Neural cell (in vitro differentiated cells): ENCODE results near the gene BATF3.

Experiments
- EP300 ChIP-seq: fragments of 450-650 bp; conservative IDR thresholded peaks from 2 replicates; pipeline ENCODE4 v1.6.1; 2014; ENCODE audit warnings: antibody characterized with exemption, mild to moderate bottlenecking, moderate library complexity; ENCODE audit not compliant: poor library complexity, severe bottlenecking
- EZH2 ChIP-seq: fragments of 200-600, 300-800 bp; shearing (Covaris generic), sonication (generic); IDR thresholded peaks from 2 replicates; pipeline ENCODE4 v1.6.1; 2014; ENCODE audit warnings: antibody characterized with exemption, low read length, borderline replicate concordance, mild to moderate bottlenecking; ENCODE audit not compliant: insufficient read depth, poor library complexity, severe bottlenecking
- POLR2AphosphoS5 ChIP-seq: IDR thresholded peaks from 2 replicates; pipeline ENCODE4 v1.6.1; 2012
- RAD21 ChIP-seq: fragments of 450-650 bp; conservative IDR thresholded peaks from 2 replicates; pipeline ENCODE4 v1.6.1; 2014; ENCODE audit warnings: antibody characterized with exemption, mild to moderate bottlenecking, moderate library complexity
- TAF1 ChIP-seq: IDR thresholded peaks from 2 replicates; pipeline ENCODE4 v1.6.1; 2012; ENCODE audit warnings: low read depth
- TF ChIP-seq, protein P1 (sequence below): fragments of 450-650 bp; IDR thresholded peaks from 2 replicates; pipeline ENCODE4 v1.5.1; 2014; ENCODE audit warnings: antibody characterized with exemption, mild to moderate bottlenecking, moderate library complexity; ENCODE audit not compliant: poor library complexity, severe bottlenecking

DNA sequence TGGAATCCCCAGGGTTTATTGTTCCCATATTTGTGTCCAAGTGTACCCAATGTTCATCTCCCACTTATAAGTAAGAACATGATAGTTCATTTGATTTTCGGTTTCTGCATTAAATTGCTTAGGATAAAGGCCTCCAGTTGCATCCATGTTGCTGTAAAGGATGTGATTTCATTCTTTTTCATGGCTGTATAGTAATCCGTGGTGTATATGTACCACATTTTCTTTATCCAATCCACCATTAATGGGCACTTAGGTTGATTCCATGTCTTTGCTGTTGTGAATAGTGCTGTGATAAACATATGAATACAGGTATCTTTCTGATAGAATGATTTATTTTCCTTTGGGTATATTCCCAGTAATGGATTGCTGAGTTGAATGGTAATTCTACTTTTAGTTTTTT is 20.0 kb upstream of the BATF3 start:
- TF ChIP-seq EZH2 (no peak), RAD21 (no peak), POLR2AphosphoS5 (no peak), TAF1 (no peak), EP300 (no peak)
- TF ChIP-seq, protein P1, sequence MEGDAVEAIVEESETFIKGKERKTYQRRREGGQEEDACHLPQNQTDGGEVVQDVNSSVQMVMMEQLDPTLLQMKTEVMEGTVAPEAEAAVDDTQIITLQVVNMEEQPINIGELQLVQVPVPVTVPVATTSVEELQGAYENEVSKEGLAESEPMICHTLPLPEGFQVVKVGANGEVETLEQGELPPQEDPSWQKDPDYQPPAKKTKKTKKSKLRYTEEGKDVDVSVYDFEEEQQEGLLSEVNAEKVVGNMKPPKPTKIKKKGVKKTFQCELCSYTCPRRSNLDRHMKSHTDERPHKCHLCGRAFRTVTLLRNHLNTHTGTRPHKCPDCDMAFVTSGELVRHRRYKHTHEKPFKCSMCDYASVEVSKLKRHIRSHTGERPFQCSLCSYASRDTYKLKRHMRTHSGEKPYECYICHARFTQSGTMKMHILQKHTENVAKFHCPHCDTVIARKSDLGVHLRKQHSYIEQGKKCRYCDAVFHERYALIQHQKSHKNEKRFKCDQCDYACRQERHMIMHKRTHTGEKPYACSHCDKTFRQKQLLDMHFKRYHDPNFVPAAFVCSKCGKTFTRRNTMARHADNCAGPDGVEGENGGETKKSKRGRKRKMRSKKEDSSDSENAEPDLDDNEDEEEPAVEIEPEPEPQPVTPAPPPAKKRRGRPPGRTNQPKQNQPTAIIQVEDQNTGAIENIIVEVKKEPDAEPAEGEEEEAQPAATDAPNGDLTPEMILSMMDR, result no peak
